NCI-H146 (cell line): ENCODE data around the gene WDR93.

Source experiments
- DNase-seq: peaks from one replicate; lab custom pipeline; 2025; lab: John Stamatoyannopoulos, UW

Gene WDR93

DNA sequence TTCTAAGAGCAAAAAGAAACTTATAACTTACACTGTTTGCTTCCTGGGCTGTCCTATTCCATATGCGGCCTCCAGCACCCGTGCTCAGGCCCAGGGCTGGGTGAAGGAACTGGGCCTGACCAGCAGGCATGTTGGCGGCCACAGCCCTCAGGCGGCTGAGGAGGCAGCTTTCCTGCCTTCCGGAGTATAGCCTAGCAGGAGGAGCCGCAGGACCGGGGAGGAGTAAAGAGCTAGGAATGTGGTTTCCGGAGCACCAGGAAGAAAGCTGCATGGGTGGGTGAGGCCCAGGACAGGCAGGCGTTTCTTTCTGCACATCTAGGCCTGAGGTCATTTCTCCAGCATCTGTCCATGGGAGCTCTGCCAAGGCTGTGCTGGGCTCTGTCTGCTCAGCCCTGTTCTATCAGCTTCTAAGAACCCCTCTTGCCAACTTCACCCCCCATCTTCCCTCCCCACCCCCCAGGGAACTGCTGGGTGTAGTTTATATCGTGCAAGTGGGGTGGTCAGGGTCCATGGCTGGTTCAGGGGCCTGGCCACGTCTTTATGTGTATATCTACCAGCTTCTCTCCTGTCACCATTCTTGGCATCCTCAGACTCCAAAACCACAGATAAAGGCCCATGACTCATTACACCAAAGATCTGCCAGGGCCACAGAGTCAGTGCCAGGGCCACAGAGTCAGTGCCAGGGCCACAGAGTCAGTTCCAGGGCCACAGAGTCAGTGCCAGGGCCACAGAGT is 27.6 kb upstream of the WDR93 start:
- DNase-seq, result no peak

DNA sequence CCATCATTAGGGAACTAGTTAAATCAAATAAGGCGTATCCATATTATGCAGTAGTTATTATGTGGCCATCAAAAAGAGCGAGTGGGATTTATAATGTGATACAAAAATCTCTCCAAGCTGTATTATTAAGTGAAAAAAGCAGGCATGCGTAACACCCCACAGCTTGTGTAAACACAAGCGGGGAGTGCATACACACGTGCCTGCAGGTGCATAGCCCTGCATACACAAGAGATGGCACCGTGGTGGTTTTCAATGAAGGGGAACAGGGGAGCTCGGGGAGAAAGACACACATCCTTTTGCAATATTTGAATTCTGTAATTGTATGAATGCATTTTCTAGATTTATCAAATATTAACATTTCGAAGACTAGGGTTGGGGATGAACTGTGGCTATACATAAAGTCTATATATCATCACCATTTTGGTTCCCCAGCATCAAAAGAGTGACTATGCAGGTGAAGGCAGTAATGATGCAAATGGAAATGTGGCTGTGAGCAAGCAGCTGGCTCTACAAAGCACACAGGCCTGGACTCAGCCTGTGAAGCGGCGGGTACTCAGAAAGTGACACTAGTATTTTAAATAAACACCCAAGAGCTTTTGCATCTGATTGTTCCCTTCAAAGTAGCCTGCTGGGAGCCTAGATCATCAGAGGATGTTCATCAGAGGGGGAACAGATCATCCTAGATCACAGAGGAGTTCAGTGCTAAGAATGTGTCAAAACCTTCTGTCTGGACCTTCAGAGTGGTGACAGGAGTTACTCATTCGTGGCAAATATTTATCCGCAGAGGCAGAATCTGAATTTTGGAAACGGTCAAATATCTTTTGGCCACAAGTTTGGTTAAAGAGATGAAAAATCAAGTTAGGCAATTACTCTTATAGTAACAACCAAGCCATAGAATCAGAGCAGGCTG is 25.9 kb upstream of the WDR93 start:
- peak; percentile 77 for DNase-seq

- DNase-seq, result peak; percentile 65
Measured at GRCh38 chr15:89665449-89666181, 25.0 kb upstream of the WDR93 start.

GRCh38 chr15:89666184-89666857 is 24.3 kb upstream of the WDR93 start:
- DNase-seq, result no peak

DNA sequence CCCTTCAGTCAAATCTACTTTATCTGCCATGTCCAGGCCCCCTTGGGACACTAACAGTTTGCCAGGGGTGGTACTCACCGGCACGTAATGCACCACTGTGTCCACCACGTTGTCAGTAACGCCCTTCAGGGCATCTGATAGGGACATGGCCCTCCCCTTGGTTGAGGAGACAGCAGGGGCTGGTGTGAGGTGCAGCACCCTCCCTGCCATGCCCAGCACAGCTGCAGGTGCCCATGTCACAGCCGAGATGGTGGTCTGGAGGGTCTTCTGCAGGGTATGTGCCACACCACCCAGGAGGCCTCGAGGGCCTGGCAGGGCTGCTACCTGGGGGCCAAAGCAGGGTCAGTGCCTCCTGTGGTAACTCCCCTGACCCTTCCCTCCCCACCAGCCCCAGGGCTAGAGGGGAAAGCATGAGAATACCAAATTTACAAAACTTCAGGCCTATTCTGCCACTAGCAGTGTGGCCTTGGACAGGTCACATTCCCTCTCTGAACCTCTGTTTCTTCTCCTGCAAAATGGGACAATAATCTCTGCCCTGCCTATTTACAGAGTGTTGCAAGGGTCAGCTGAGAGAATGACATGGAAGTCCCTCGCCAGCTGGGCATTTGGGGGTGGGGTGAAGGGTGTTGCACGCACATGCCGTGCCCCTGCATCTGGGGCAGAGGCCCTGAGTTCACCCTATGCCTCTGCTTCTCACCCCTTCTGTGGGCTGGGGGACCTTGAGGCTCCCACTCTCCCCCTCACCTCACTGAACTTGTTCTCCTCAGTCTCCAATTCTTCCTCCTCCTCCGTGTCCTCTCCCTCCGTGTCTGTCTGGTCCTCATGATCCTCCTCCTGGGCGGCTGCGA is 23.5 kb upstream of the WDR93 start:
- no peak for DNase-seq

- no peak for DNase-seq
Measured at GRCh38 chr15:89667706-89667960, 23.0 kb upstream of the WDR93 start.

DNA sequence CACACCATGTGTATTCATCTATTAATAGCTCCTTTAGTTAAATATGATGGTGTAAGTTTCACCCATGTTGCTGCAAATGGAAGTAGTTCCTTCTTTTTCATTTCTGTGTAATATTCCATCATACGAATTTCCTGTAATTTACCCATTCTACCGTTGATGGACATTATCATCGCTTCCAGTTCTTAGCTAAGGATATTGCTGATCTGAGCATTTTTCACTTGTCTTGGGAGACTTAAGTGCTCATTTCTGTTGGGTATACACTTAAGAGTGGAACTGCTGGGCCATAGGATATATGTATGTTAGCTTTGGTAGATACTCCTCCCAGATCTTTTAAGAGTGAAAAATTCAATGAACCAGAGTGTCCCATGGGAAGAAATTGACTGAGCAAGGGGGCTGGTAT is 22.4 kb upstream of the WDR93 start:
- DNase-seq, result no peak

- no peak for DNase-seq
Measured at GRCh38 chr15:89669309-89669865, 21.2 kb upstream of the WDR93 start.

- no peak for DNase-seq
Measured at GRCh38 chr15:89669941-89670340, 20.7 kb upstream of the WDR93 start.

DNA sequence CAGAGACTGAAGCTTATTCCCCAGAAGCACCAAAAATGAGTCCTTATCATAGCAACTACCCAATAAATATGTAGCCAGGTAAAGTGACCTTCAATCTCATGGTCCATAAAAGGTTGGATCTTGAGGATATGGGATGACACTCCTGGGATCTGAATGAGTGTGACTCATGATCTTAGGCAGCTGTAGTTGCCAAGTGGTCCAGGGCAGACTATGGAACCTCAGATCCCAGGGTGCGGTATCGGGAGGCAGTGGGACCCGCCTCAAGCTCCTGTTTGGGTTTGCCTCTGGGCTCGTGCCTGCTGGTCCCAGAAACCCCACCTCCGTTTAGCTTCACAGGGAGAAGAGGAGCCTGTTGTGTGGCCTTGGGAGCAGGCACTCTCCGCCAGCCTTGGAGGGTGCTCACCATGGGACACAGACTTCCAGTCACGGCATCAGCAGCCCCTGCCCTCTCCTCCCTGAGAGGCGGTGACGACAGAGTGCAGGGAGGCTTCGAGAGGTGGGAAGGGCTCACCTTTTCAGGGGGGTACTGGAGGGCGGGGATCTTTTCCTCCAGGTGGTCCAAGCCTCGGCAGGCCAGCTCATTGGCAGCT is 19.5 kb upstream of the WDR93 start:
- DNase-seq, result no peak

GRCh38 chr15:89671687-89672086 is 18.9 kb upstream of the WDR93 start:
- no peak for DNase-seq

GRCh38 chr15:89672221-89673164 is 18.1 kb upstream of the WDR93 start:
- no peak for DNase-seq

GRCh38 chr15:89673165-89673512 is 17.5 kb upstream of the WDR93 start:
- peak; percentile 63 for DNase-seq

DNA sequence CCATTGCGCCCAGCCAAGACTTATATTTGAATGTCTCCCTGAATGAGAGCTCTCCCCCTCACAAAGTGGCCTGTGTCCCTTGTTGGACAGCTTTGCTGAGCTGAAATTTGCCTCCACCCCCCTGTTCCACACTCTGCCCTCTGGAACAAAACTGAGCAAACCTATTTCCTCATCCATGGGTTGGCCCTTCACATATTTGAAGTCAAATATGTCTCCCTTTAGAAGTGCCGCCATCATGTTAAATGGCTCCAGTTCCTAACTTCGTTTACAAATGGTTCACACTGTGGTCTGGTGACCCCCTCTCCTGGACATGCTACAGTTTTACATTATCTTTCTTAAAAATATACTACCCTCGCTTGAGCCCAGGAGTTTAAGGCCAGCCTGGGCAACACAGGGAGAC is 16.1 kb upstream of the WDR93 start:
- DNase-seq, result no peak

- no peak for DNase-seq
Measured at GRCh38 chr15:89675606-89676005, 15.0 kb upstream of the WDR93 start.

DNA sequence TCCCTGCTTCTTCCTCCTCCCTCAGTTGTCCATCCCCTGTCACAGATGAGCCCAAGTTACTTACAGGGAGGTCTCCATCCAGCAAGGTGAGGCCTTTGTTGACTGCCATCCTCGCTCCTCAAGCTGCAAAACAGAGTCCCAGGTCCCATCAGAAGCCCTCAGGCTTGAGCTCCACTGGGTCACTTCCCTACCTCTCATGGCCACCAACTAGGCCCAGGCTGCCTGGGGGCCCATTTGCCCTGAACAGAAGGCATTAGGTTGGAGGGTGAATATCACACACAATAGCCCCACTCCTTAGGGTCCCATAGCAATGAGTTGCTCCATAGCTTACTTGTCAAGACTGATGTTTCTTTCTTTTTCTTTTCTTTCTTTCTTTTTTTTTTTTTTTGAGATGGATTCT is 13.2 kb upstream of the WDR93 start:
- no peak for DNase-seq

DNA sequence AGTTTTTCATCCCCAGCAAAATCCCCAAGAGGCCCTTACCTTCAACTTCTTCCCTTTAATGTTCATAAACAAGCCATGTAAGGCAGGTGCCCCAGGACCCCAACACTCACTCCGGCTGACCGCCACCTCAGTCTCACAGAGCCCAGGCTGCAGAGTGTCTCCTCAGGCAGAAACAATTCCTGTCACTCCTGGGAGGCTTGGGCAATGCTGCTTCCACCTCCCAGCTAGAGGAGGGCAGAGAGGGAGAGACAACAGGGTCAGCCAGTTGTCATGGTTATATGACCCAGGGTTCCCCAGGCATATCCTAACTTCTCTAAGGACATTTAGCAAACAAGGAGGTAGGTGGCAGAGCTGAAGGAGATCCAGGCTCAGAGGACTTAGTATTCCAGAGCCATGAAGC is 11.4 kb upstream of the WDR93 start, which contains the start of gene PLIN1:
Gene PLIN1 (minus strand): TSS at position 156 of the 400 bp plus-strand sequence. CDS start 1,878 bp downstream, outside the sequence.
- DNase-seq, result no peak

DNA sequence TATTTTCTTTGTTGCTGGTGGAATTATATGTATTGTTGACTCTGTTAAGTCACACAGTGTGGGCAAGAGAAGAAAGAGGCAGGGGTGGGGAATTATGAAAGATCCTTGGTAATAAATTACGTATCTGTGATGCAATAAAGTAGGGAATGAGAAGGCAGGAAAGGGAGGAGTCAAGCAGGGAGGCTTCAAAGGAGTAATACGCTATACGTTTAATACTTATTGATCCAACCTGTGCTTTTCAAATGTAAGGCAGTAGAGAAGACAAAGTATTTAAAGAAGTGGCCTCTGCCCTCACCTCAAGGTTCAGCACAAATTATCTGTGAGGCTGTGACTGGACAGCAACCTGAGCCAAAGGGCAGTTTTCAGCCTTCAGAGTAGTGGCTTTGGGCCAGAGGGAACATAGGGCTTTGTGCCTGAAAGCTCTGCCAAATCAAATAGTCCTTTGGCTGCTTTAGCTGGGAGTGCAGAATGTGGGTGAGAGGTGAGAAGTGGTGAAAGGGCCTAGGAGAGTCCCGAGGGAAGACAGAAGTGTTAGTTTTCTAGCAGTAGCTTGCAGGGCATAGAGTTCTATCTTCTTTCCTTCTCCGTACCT is 10.2 kb upstream of the WDR93 start:
- no peak for DNase-seq

DNA sequence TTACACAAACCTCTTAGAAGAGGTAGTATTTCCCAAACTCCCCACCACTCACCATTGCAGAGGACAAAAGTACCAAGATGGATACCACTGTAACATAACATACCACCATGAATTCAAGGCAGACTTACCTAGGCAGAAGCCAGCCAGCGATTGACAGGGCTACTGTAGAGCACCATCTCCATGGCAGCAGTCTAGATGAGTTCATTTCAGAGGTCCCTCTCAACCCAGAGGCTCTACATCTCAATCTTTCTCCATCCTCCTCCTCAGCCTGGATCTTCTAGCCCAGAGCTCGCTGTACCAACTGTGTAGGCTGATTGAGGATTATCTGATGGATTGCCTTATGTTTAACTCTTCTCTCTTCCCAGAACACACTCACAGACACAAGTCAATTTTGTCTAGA is 9.5 kb upstream of the WDR93 start:
- DNase-seq, result no peak
